HG02852 (cell line): Measurements from ENCODE around the gene ANXA5.
"Not testable (repeated sequence)": the region's sequence is repeated elsewhere in the genome, so short reads cannot be mapped to it uniquely, and the experiment has no call there.

Experiments used
- ATAC-seq: cut with Tn5 transposase; IDR thresholded peaks from one replicate; pipeline ENCODE4 v1.9.1; 2021; ENCODE audit warnings: mild to moderate bottlenecking, moderate library complexity; ENCODE audit not compliant: unreplicated experiment

ANXA5 gene

GRCh38 chr4:121679951-121680350, 16.8 kb downstream of the ANXA5 start:
- ATAC-seq, result no peak

- ATAC-seq, result no peak
Observed at GRCh38 chr4:121679267-121679666, 17.5 kb downstream of the ANXA5 start.

- no peak for ATAC-seq
Observed at GRCh38 chr4:121677524-121677923, 19.3 kb downstream of the ANXA5 start.

GRCh38 chr4:121676345-121677075, 20.3 kb downstream of the ANXA5 start:
- no peak for ATAC-seq

- ATAC-seq, result no peak
Observed at GRCh38 chr4:121675715-121676114, 21.1 kb downstream of the ANXA5 start.

DNA sequence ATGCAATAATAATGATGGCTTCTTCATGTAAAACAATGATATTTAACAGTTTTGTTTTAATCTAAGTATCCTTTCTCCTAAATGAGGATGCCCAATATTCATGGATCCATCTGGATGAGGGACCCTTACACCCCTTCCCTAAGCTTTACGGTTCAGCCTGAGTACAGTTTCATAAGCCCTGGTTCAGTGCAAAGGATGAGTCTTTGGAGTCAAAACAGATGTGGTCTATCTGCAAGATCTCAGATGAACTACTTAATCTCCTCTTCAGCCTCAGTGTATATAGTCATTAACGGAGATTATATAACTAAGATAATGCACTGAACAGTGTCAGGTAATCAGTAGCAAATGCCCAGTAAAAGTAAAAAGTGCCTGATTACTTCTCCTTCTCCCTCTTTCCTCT, 22.1 kb downstream of the ANXA5 start:
- ATAC-seq, result no peak

GRCh38 chr4:121674191-121674590, 22.6 kb downstream of the ANXA5 start:
- ATAC-seq, result no peak

DNA sequence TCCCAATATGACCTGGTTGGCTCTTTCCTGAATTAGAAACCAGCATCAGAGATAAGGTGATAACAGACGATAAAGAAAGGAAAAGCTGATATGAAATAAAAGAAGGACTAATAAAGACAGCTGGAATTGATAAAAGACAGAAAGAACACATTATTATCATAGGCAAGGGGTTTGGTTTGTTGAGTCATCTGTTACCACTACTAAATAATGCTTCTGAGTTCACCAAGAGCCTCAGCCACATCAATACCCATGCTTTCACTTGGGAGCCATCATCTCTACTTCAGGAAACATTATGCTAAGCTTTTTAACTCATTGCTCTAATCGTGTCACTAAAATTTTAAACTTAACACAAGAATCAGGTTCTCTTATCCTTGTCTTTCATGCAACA, 27.6 kb downstream of the ANXA5 start:
- ATAC-seq, result no peak

DNA sequence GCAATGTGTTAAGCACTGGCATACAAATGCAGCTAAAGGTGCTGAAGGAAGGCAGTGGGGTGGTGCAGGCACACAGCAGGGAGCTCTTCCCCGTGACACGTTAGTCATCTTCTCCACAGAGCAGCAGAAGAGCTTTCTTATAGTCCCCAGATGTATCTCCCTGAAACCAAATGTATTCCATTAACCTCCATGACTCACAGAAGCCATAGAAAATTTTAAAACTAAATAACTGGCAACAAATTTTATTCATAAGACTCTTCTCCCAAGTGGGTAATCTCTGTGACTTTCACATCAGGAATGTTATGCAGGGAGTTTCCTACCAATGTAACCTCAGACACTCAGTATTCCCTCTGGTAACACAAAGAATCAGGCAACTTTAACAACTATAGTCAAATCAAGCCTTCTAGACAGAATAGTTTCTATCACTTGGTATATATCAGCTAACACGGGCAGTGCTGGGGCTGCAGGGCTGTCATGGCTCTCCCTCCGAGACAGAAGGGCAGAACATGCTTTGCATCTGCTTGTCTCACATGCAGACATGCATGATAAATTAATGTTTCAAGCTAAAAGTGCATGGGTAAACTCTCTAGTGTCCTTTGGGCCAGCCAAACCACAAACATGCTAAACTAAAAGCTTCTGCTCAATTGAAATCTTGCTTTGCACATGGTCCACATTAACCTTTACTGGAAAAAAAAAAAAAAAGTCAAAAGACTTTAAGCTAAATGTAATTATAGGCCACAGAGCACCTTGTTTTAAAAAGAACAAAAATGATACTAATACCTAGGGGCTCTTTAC, 28.2 kb downstream of the ANXA5 start:
- ATAC-seq, result no peak

DNA sequence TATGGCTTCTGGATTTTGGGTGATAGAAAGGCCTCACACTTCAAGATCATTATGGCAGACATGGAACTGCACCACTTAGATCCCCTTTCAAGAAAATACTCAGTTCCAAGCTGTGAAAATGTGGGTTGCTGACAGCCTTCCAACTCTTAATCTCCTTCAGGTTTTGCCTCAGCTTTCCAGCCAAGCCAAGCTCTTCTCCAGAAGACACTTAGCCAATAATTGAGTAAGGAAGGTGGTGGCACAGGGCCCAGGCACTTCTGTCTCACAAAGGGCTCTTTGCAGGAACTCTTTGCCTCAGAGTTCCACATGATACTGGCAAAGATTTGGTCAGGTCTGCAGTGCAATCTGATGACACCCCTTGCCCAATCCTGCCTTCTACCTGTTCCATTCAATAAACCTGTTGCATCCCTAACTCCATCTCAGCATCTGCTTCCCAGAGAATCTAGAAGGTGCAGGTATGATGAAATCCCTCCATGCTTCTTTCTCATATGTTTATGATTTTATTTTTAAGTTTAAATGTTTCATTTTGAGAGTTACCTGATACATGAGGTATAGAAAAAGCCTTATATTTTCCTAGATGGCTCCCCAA, 30.6 kb downstream of the ANXA5 start:
- ATAC-seq, result no peak

DNA sequence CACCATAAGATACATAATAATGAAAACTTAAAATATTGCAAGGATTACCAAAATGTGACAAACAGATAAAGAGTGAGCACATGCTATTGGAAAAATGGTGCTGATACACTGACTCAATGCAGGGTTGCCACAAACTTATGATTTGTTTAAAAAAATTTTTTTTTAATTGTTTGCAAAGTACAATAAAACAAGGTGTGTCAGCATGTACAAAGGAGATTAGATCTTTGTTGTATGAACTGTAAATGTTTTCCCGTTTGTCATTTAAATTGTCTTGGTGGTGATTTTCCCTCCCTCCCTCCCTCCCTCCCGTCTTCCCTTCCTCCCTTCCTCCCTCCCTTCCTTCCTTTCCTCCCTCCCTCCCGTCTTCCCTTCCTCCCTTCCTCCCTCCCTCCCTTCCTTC, 31.4 kb downstream of the ANXA5 start:
- ATAC-seq, result no peak

DNA sequence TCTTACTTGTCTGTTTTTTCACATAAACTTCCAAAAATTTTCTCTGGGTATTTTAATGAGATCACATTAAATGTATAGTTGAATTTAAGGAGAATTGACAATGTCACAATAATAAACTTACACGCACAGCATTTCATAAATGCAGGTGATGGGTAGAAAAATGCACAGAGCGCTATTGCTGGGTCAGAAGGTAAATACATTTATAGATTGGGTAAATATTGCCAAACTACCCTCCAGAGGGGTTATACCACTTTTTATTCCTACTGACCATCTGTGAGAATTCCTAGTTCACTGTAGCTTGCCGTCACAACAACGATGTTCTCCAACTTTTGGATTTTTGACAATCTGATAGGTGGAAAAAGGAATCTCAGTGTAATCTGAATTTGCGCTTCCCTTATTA, 34.6 kb downstream of the ANXA5 start:
- ATAC-seq, result no peak

DNA sequence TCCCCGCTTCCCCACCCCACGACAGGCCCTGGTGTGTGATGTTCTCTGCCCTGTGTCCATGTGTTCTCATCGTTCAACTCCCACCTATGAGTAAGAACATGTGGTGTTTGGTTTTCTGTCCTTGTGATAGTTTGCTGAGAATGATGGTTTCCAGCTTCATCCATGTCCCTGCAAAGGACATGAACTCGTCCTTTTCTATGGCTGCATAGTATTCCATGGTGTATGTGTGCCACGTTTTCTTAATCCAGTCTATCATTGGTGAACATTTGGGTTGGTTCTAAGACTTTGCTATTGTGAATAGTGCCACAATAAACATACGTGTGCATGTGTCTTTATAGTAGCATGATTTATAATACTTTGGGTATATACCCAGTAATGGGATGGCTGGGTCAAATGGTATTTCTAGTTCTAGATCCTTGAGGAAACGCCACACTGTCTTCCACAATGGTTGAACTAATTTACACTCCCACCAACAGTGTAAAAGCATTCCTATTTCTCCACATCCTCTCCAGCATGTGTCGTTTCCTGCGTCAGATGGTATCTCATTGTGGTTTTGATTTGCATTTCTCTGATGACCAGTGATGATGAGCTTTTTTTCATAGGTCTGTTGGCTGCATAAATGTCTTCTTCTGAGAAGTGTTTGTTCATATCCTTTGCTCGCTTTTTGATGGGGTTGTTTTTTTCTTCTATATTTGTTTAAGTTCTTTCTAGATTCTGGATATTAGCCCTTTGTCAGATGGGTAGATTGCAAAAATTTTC, 36.4 kb downstream of the ANXA5 start:
- ATAC-seq, result not testable (repeated sequence)

- ATAC-seq, result no peak
Observed at GRCh38 chr4:121658125-121658524, 38.7 kb downstream of the ANXA5 start.

DNA sequence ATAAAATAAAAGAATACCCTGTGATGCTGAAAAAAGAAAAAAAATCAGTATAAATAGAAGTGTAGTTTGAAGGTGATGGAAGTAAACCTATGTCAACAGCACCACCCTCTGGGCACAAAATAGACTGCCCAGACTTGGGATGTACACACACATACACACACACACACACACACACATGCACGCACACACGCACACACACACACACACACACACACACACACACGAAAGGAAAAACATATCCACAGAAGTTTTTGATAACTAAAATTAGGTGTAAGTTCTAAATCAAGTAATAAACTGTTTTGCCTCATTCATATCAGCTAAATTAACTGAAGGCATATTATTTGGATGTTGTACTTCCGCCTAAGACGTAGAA, 40.5 kb downstream of the ANXA5 start:
- peak; percentile 42 for ATAC-seq

DNA sequence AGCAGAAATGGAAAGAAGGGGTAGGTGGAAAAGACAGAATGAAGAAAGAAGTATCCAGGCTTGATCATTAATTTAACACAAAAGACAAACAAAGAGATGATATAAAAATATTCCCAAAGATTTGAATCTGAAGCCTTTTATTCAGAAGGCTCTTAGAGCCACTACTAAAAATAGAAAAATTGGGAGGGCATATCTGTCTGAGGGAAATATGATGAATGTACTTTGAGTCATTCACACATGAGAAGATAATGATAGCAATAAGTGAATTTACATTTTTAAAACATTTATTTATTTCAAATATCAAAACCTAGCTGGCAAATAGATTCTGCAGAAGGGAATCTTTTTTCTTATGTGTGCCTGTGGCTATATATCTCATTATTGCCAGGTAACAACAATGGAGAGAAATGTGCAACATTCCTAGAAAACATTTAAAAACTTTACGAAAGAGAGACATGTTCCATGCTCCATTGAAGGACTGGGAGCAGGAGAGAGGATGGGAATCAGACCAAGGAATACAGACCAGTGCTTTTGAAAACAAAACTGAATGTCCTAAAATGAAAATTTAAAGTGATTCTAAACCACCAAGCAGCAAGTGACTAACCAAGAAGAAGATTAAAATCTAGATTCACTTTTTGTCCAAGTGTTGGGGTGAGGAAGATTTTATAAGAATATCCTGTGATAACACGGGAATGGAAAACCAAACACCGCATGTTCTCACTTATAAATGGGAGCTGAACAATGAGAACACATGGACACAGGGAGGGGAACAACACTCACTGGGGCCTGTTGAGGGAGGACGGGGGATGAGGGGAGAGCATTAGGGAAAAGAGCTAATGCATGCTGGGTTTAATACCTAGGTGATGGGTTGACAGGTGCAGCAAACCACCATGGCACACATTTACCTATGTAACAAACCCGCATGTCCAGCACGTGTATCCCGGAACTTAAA, 41.2 kb downstream of the ANXA5 start:
- peak; percentile 7 for ATAC-seq

GRCh38 chr4:121654738-121655137, 42.0 kb downstream of the ANXA5 start:
- ATAC-seq, result peak; percentile 89

GRCh38 chr4:121653986-121654385, 42.8 kb downstream of the ANXA5 start:
- ATAC-seq, result no peak

- no peak for ATAC-seq
Observed at GRCh38 chr4:121653214-121653613, 43.6 kb downstream of the ANXA5 start.

DNA sequence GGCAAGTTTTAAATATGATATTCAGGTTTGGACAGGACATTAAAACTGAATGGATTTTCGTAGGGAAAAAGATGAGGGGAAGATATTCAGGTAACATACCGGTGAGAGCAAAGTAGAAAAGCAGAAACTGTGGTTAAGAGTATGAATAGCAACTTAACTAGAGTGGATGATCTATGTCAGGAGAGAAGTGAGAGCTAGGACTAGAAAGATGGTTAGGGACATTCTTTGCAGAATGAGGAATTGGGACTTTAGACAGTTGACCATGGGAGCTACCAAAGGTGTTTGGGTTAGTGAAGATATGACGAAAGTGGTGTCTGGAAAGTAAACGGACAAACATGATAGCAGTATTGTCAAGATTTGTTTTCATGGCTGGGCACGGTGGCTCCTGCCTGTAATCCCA, 45.2 kb downstream of the ANXA5 start:
- peak; percentile 40 for ATAC-seq
